Stimulated activated naive B cell treated with anti-CD40 and anti-IgM and Interleukin-4, amounts not matched to agents 10 μg/mL and 1 μg/mL and 100 μg/mL, for 72 hours (primary cell): Measurements from ENCODE around the gene FILIP1.

Experiments used
- ATAC-seq, 2 donors: fragments of 150-1000 bp; cut with Tn5 transposase; replicated peaks; 2 replicates each; pipeline ENCODE4 v1.10.0; 2021; ENCODE audit warnings: moderate library complexity in 1 of 2
- DNase-seq: peaks from one replicate; pipeline ENCODE4 v3.0.0; 2021
- H3K27ac Mint-ChIP-seq: one replicate; pipeline ENCODE4 v1.8.0; 2022; ENCODE audit warnings: mild to moderate bottlenecking, mixed read lengths
- H3K27me3 Mint-ChIP-seq, 2 donors: one replicate each; pipeline ENCODE4 v1.8.0; 2022; ENCODE audit warnings: mixed read lengths in 2 of 2
- H3K36me3 Mint-ChIP-seq, 2 donors: one replicate each; pipeline ENCODE4 v1.8.0; 2022; ENCODE audit warnings: mixed read lengths in 2 of 2, mild to moderate bottlenecking in 1 of 2
- H3K4me1 Mint-ChIP-seq, 2 donors: one replicate each; pipeline ENCODE4 v1.8.0; 2022; ENCODE audit warnings: mixed read lengths in 2 of 2, mild to moderate bottlenecking in 1 of 2
- H3K4me3 Mint-ChIP-seq, 2 donors: one replicate each; pipeline ENCODE4 v1.8.0; 2022; ENCODE audit warnings: mild to moderate bottlenecking in 2 of 2, mixed read lengths in 2 of 2, moderate library complexity in 1 of 2
- H3K9me3 Mint-ChIP-seq, 2 donors: one replicate each; pipeline ENCODE4 v1.8.0; 2022; ENCODE audit warnings: mixed read lengths in 2 of 2, mild to moderate bottlenecking in 1 of 2

Gene FILIP1

GRCh38 chr6:75409928-75410327 lies 83.7 kb downstream of the FILIP1 start:
- Mint-ChIP-seq H3K4me1 (no peaks in the 10 kb centered on the region), H3K36me3 (no peaks in the 10 kb centered on the region), H3K27me3 (peaks cover 5 to 12% of the 10 kb centered on the region in 2 donors), H3K4me3 (no peak overlapping the region), H3K27ac (no peak overlapping the region), H3K9me3 (peaks cover 4 to 6% of the 10 kb centered on the region in 2 donors)
- ATAC-seq (no peak), DNase-seq (no peak)

DNA sequence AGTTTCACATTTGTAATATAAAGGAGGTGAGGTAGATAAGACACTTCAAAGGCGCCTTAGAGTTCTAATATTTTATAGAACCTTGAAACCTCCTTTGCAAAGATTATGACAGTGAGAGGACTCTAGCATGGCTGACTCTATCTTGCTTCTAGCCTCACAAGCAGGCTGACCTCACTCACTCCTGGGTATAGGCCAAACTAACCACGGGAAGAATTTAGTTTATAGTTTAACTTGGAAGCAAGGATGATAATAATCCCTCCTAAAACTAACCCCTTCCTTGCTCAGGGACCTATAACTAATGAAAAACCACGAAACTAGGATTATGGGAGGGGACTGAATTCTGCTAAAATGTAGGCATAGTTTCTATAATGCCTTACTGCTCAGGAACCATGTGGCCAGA lies 84.3 kb downstream of the FILIP1 start:
- Mint-ChIP-seq H3K27ac (no peak overlapping the region), H3K36me3 (no peaks in the 10 kb centered on the region), H3K4me1 (no peaks in the 10 kb centered on the region), H3K27me3 (peaks cover 0 to 18% of the 10 kb centered on the region in 2 donors), H3K9me3 (peaks cover 4 to 6% of the 10 kb centered on the region in 2 donors), H3K4me3 (no peak overlapping the region)
- DNase-seq (no peak), ATAC-seq (no peak)

DNA sequence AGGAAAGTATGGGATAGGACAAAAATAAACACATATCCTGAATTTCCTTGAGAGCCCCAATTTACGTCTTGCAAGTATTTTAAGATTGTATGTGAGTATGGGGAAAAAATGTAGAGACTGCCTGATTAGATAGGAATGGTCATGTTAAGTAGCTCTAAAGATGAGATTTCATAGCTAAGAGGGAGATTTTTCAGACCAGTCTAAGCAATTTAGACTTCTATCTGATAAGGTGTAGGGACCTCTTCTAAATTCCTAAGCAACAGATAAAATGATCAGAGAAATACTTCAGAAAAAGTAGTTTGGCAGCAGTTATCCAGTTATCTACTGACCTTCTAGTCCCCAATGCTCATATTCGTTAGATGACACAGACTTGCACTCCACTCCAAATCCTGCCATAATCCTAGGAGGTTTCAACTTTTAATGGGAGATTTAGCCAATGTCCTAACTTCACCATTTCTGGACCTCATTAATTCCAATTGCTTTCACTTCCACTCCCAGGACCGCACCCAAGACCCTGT lies 90.0 kb downstream of the FILIP1 start:
- Mint-ChIP-seq H3K4me1 (no peaks in the 10 kb centered on the region), H3K4me3 (no peak overlapping the region), H3K27ac (no peak overlapping the region), H3K9me3 (no peaks in the 10 kb centered on the region), H3K36me3 (no peaks in the 10 kb centered on the region), H3K27me3 (peaks cover 0 to 7% of the 10 kb centered on the region in 2 donors)
- DNase-seq (no peak), ATAC-seq (no peak)

GRCh38 chr6:75402296-75402695 lies 91.3 kb downstream of the FILIP1 start:
- H3K4me1 Mint-ChIP-seq, result no peaks in the 10 kb centered on the region
- H3K9me3 Mint-ChIP-seq, result no peaks in the 10 kb centered on the region
- no peaks in the 10 kb centered on the region for H3K36me3 Mint-ChIP-seq
- ATAC-seq, result no peak
- no peak overlapping the region for H3K27ac Mint-ChIP-seq
- H3K4me3 Mint-ChIP-seq, result no peak overlapping the region
- H3K27me3 Mint-ChIP-seq, result peaks cover 0 to 7% of the 10 kb centered on the region in 2 donors
- no peak for DNase-seq

DNA sequence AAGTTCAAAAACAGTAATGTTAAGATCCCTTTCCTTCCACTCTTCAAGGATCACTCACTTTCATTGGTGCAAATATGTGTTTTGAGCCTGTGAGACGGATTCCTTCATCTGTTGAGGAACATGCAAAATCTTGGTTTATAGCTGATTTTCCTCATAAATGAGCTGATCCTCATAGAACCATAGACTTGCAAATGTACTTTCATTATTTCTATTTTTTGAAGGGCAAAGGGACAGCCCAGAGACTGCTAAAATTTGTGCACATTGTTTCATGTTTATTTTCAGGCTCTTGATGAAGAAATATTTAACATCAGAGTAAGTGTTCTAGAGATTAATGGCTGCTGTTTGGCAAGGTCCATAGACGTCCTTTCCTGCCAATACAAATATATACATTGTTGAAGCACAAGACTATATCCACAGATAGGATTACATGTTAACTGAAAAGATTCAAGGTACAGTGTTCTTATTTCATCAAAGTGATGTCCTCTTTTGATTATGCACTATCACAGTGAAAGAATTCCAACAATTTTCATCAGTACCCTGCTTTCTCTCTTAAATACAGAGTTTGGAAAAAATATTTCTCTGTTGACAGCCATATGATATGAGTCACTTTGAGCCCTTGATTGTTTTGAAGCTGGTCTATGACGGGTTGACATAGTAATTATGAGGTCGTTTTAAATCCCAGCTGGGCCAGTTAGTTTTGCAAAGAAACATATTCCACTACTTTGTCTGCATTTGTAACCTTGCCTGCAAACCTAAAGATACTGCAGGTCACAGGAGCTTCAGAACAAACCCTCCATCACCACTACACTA lies 95.7 kb downstream of the FILIP1 start:
- H3K27ac Mint-ChIP-seq, result no peak overlapping the region
- no peaks in the 10 kb centered on the region for H3K9me3 Mint-ChIP-seq
- H3K4me3 Mint-ChIP-seq, result no peak overlapping the region
- ATAC-seq, result no peak
- H3K4me1 Mint-ChIP-seq, result no peaks in the 10 kb centered on the region
- H3K36me3 Mint-ChIP-seq, result no peaks in the 10 kb centered on the region
- H3K27me3 Mint-ChIP-seq, result no peaks in the 10 kb centered on the region
- no peak for DNase-seq

DNA sequence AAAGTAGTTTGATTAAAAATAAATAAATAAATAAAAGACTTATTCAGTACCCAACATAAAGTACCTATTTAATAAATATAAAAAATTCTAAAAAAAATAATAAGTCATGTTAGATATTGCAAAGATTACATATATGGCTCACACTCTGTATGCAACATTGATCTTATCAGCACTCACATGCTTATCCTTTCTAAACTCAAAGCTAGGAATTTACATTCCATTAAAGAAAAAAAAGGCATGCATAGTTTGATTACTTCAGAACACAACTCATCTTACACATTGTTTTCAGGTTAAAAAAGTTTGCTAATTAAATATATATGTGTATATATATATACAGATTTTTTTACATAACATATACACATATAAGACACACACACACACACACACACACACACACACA lies 96.4 kb downstream of the FILIP1 start:
- ATAC-seq (no peak), DNase-seq (no peak)
- Mint-ChIP-seq H3K4me3 (no peak overlapping the region), H3K4me1 (no peaks in the 10 kb centered on the region), H3K36me3 (no peaks in the 10 kb centered on the region), H3K27ac (no peak overlapping the region), H3K27me3 (no peaks in the 10 kb centered on the region), H3K9me3 (no peaks in the 10 kb centered on the region)

DNA sequence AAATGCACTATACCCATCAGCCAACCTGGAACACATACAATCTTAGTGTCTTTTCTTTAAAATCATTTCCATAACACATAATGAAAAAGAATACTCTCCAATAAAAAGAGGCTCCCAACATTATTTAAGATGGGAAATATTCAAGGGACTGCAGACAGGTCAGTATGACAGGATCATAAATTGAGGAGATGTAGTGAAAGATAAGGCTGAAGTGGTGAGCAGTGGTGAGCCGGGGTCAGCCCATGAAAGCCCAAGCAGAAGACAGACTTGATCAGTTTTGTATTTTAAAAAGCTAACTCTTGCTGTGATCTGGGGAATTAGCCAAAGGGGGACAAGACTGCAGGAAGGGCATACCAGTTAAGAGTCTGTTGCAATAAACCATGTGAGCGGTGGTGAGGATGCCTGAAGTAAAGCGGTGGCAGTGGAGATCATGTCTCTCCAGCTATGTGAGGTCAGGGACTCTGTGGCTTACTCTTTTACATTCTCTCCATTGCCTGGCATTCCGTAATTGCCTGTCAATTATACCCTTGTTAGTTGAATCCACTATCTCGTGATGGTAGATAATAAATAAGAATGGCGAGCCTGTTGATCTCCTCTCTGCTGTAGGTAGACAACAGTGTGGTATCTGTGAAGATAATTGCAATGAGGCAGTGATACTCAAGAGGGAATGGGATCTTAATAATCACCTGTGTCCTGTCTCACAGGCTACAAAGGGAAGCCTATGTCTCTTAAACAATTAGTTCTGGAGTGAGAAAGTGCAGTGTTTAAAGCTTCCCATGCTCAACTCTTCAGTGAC lies 97.4 kb downstream of the FILIP1 start:
- DNase-seq (no peak), ATAC-seq (no peak)
- no peak overlapping the region for H3K27ac Mint-ChIP-seq
- H3K4me3 Mint-ChIP-seq, result no peak overlapping the region
- no peaks in the 10 kb centered on the region for H3K4me1 Mint-ChIP-seq
- H3K27me3 Mint-ChIP-seq, result no peaks in the 10 kb centered on the region
- no peaks in the 10 kb centered on the region for H3K36me3 Mint-ChIP-seq
- no peaks in the 10 kb centered on the region for H3K9me3 Mint-ChIP-seq

GRCh38 chr6:75393806-75394205 lies 99.8 kb downstream of the FILIP1 start:
- H3K27me3 Mint-ChIP-seq, result no peaks in the 10 kb centered on the region
- H3K36me3 Mint-ChIP-seq, result no peaks in the 10 kb centered on the region
- H3K4me3 Mint-ChIP-seq, result no peak overlapping the region
- no peak for ATAC-seq
- H3K9me3 Mint-ChIP-seq, result no peaks in the 10 kb centered on the region
- DNase-seq, result no peak
- no peak overlapping the region for H3K27ac Mint-ChIP-seq
- no peaks in the 10 kb centered on the region for H3K4me1 Mint-ChIP-seq

DNA sequence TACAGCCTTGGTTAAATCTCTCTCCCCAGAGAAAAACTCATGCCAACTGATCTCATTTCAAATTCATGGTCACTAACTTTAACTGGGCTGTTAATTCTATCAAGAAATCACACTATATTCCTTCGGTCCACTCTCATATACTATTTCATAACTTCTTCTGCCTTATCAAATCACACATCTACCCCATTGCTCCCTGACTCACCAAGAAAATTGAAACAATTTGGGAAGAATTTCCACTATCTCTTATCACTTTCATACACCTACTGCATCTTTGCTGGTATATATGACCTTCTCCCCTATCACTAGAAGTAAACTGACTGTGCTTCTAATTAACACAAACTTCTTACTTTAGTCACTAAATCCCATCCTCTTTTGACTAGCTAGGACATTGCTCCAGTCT lies 102.3 kb downstream of the FILIP1 start:
- Mint-ChIP-seq H3K27me3 (no peaks in the 10 kb centered on the region), H3K4me3 (no peak overlapping the region)
- no peak for ATAC-seq

DNA sequence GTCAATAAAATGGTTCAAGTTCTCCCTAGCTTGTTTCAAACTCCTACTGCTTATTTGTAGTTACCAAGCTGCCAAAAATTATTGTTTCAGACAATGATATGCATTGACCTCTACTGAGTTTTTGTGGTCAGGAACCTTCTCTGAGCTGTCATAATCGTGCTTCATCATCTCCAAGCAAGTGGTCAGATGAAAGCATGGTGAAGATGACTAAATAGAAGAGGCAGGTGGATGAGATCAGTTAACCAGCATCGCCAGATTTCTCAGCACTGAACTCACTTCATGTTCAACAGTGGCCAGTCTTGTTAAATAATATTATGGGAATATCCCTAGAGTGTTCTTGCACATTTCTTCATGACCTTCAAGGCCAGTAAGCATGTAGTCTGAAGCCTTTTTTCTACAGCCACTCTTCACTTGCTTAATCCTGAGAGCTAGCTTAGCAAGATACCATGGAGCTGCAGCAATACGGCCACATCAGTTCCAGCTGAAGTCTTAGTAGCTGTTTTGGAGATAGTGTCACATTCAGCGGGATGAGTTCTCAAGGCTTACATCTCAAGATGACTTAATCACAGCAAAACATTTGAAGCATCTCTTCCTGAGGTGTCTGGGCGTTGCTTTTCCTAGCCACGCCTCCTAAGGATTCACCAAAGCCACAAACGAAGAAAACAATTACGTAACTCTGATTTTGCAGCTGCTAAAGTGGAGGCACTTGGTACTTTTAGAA lies 107.4 kb downstream of the FILIP1 start:
- no peaks in the 10 kb centered on the region for H3K36me3 Mint-ChIP-seq
- no peak for ATAC-seq
- H3K27ac Mint-ChIP-seq, result no peak overlapping the region
- no peaks in the 10 kb centered on the region for H3K4me1 Mint-ChIP-seq
- no peak overlapping the region for H3K4me3 Mint-ChIP-seq
- no peak for DNase-seq
- H3K9me3 Mint-ChIP-seq, result peaks cover 0 to 3% of the 10 kb centered on the region in 2 donors
- peaks cover 0 to 4% of the 10 kb centered on the region in 2 donors for H3K27me3 Mint-ChIP-seq

More for the DNA sequence above, 102.3 kb downstream of the FILIP1 start:
- H3K9me3 Mint-ChIP-seq, result peaks cover 0 to 3% of the 10 kb centered on the region in 2 donors
- no peak overlapping the region for H3K27ac Mint-ChIP-seq
- no peaks in the 10 kb centered on the region for H3K4me1 Mint-ChIP-seq
- DNase-seq, result no peak
- no peaks in the 10 kb centered on the region for H3K36me3 Mint-ChIP-seq

DNA sequence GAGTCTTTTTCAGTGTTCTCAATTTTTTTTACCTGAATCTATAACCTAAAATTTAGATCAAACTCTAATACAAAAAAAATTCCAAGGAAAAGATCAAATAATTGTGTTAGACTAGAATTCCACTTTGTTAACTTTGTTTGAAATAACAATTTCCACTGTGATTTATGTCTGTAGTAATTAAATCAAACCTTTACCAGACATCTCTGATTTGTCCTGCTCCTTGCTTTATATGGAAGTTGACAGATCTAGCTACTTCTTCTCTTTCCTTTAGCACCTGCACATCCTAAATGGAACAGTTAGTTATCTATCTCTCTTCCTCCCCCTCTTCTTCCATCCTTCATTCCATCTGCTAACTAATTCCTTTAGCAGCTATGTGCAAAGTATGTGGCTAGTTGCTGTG lies 109.5 kb downstream of the FILIP1 start:
- ATAC-seq (no peak), DNase-seq (no peak)
- no peak overlapping the region for H3K27ac Mint-ChIP-seq
- peaks cover 0 to 4% of the 10 kb centered on the region in 2 donors for H3K27me3 Mint-ChIP-seq
- no peaks in the 10 kb centered on the region for H3K4me1 Mint-ChIP-seq
- H3K9me3 Mint-ChIP-seq, result peaks cover 0 to 3% of the 10 kb centered on the region in 2 donors
- no peaks in the 10 kb centered on the region for H3K36me3 Mint-ChIP-seq
- no peak overlapping the region for H3K4me3 Mint-ChIP-seq

GRCh38 chr6:75382634-75382900 lies 111.0 kb downstream of the FILIP1 start:
- Mint-ChIP-seq H3K27me3 (peaks cover 0 to 5% of the 10 kb centered on the region in 2 donors), H3K4me1 (no peaks in the 10 kb centered on the region), H3K4me3 (no peak overlapping the region), H3K27ac (no peak overlapping the region), H3K36me3 (no peaks in the 10 kb centered on the region), H3K9me3 (no peaks in the 10 kb centered on the region)
- no peak for ATAC-seq
- no peak for DNase-seq

GRCh38 chr6:75381877-75382633 lies 111.5 kb downstream of the FILIP1 start:
- H3K4me1 Mint-ChIP-seq, result no peaks in the 10 kb centered on the region
- ATAC-seq (no peak), DNase-seq (no peak)
- H3K27ac Mint-ChIP-seq, result no peak overlapping the region
- peaks cover 0 to 8% of the 10 kb centered on the region in 2 donors for H3K27me3 Mint-ChIP-seq
- H3K36me3 Mint-ChIP-seq, result no peaks in the 10 kb centered on the region
- no peaks in the 10 kb centered on the region for H3K9me3 Mint-ChIP-seq
- no peak overlapping the region for H3K4me3 Mint-ChIP-seq

- no peaks in the 10 kb centered on the region for H3K36me3 Mint-ChIP-seq
- H3K27me3 Mint-ChIP-seq, result peaks cover 0 to 8% of the 10 kb centered on the region in 2 donors
Observed at GRCh38 chr6:75379536-75379935, 114.1 kb downstream of the FILIP1 start.

More at GRCh38 chr6:75379536-75379935, 114.1 kb downstream of the FILIP1 start:
- H3K9me3 Mint-ChIP-seq, result no peaks in the 10 kb centered on the region
- no peak overlapping the region for H3K4me3 Mint-ChIP-seq
- ATAC-seq, result no peak
- H3K27ac Mint-ChIP-seq, result no peak overlapping the region
- no peak for DNase-seq
- H3K4me1 Mint-ChIP-seq, result no peaks in the 10 kb centered on the region
